GM12892 (cell line): ENCODE data around the gene BNIP3.

Experiments
- POLR2A ChIP-seq: IDR thresholded peaks from 2 replicates; pipeline ENCODE4 v1.6.1; 2011; ENCODE audit warnings: low read depth, low read length, control low read depth
- POLR2AphosphoS5 ChIP-seq: IDR thresholded peaks from 2 replicates; pipeline ENCODE4 v1.6.1; 2011; ENCODE audit warnings: low read depth, low read length, control low read depth
- TAF1 ChIP-seq: IDR thresholded peaks from 2 replicates; pipeline ENCODE4 v1.6.1; 2011; ENCODE audit warnings: low read depth, mild to moderate bottlenecking, control low read depth, low read length, borderline replicate concordance

DNA sequence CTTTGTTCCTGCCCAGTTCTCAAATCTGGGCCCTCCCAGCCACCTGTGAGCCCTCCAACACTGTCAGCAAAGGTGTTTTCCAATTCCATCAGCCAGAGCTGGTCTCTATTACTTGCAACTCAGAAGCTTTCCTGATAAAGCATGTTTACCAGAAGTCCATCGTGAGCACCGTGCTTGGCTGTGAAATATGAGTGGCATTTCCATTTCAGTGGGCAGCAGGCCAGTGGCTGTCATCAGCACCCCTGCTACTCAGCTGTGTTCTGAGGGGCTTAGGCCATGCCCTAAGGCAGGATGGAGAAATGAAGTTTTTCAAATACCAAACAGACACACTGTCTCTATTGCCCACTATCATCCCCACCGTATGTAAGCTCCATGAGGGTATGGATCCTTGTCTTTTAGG lies 12.7 kb upstream of the BNIP3 start:
- TF ChIP-seq POLR2AphosphoS5 = no peak
- no peak for TF ChIP-seq POLR2A
- TF ChIP-seq TAF1 = no peak
